Measurements from ENCODE around the gene SLC38A1. TPM values are rescaled to one million over a fixed set of nuclear protein-coding genes. Genes with fewer than 3 reads are reported as not detected.

SLC38A1 gene
- total RNA-seq, 1 experiment from 2014 or later: 107 TPM

DNA sequence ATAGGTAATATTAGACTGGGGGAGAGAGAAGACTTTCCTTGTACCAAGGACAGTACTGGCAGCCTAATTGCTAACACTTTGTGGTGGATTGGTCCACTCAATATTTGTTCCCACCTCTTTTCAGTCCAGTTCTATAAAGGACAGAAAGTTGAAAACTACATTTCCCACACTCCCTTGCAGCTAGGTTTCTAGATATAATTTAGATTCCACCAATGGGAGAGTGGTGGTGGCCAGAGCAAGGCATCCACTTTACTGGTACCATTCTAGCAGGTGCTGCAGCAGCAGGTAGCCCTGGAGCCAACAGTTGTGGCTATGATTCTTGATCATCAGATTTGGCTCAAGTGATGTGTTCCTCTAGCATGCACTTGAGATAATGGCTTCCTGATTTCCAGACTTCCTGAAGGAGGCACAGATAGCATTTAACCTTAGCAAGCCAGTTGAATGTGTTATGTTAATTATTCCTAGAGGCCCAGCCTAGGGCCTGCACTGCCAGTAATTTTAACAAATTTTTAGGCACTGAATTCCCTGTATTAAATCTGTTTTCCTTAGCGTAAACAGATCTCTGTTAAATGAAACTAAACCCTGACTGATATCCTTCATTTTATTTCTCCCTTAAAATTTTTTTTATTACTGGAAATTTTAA, 24.4 kb downstream of the SLC38A1 start:
- Histone ChIP-seq H3K4me1 (ENCODE audit: insufficient read depth, low read length) (no peaks in the 10 kb centered on the region), H3K4me3 (ENCODE audit: low read length) (no peak overlapping the region), H3K36me3 (ENCODE audit: low read depth, low read length) (peaks cover 39% of the 10 kb centered on the region), H4K20me1 (ENCODE audit: low read length) (peaks cover 40% of the 10 kb centered on the region), H3K27ac (ENCODE audit: low read length) (no peak overlapping the region), H2AFZ (ENCODE audit: low read length) (no peak overlapping the region), H3K4me2 (ENCODE audit: low read length) (no peak overlapping the region), H3F3A (ENCODE audit: low read length, unreplicated experiment) (no peaks in the 10 kb centered on the region), H3K27me3 (ENCODE audit: low read length) (no peaks in the 10 kb centered on the region), H3K9ac (ENCODE audit: low read length) (no peak overlapping the region), H3K9me3 (ENCODE audit: low read length) (no peaks in the 10 kb centered on the region), H3K9me2 (replicated peaks; ENCODE audit: low read length) (no peaks in the 10 kb centered on the region), H3K79me2 (ENCODE audit: low read length) (peaks cover 90% of the 10 kb centered on the region)
- ATAC-seq: no peak
- no peak for DNase-seq
- TF ChIP-seq, protein P1, sequence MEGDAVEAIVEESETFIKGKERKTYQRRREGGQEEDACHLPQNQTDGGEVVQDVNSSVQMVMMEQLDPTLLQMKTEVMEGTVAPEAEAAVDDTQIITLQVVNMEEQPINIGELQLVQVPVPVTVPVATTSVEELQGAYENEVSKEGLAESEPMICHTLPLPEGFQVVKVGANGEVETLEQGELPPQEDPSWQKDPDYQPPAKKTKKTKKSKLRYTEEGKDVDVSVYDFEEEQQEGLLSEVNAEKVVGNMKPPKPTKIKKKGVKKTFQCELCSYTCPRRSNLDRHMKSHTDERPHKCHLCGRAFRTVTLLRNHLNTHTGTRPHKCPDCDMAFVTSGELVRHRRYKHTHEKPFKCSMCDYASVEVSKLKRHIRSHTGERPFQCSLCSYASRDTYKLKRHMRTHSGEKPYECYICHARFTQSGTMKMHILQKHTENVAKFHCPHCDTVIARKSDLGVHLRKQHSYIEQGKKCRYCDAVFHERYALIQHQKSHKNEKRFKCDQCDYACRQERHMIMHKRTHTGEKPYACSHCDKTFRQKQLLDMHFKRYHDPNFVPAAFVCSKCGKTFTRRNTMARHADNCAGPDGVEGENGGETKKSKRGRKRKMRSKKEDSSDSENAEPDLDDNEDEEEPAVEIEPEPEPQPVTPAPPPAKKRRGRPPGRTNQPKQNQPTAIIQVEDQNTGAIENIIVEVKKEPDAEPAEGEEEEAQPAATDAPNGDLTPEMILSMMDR (conservative IDR thresholded peaks at IDR 0.05; ENCODE audit: low read depth, low read length): no peak
- TF ChIP-seq EZH2 (IDR thresholded peaks at IDR 0.05; ENCODE audit: low read length, unreplicated experiment): no peak
- no peak for TF ChIP-seq EZH2phosphoT487 (IDR thresholded peaks at IDR 0.05; ENCODE audit: borderline replicate concordance, low read length)
- ChIA-PET POLR2A (ENCODE audit: unreplicated experiment) (no interaction called here), CTCF (no interaction called here)
- no TSS peak for BruUV-seq (replicated peaks)
- intact Hi-C loops (cut with micrococcal nuclease): no loop called here

DNA sequence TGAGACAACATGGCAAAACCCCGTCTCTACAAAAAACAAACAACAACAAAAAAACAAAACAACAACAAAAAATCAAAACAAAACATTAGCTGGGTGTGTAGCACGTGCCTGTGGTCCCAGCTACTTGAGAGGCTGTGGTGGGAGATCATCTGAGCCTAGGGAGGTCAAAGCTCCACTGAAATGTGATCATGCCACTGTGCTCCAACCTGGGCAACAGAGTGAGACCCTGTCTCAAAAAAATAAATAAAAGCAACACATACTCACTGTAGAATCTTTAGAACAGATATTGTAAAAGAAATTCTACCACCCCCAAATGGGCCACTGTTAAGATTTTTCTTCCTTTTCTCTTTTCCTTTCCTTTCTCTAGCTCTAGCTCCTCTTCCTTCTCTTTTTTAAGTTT, 26.3 kb downstream of the SLC38A1 start:
- no TSS peak for BruUV-seq (replicated peaks)
- intact Hi-C loops (cut with micrococcal nuclease): no loop called here

DNA sequence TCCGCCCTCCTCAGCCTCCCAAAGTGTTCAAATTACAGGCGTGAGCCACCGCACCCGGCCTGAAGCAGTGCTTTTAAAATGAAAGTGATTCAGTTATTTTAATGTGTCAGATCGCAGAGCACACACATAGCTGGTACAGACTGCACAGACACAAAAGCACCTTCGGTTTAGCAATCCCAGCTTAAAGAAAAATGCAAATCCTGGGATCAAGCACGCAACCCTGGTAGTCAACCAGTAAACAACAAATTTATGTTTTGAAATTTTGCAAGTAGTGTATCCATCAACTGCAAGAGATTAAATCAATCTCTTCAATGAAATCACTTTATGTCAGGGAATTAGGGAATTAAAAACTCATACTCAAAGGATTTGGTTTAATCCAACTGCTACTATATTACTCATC, 28.4 kb downstream of the SLC38A1 start:
- TF ChIP-seq, protein P1 (conservative IDR thresholded peaks at IDR 0.05; ENCODE audit: low read depth, low read length): no peak
- TF ChIP-seq EZH2phosphoT487 (IDR thresholded peaks at IDR 0.05; ENCODE audit: borderline replicate concordance, low read length) (no peak), EZH2 (IDR thresholded peaks at IDR 0.05; ENCODE audit: low read length, unreplicated experiment) (no peak)
- peaks cover 57% of the 10 kb centered on the region for H3K36me3 ChIP-seq (ENCODE audit: low read depth, low read length)
- BruUV-seq (replicated peaks): no TSS peak

More for the DNA sequence above, 26.3 kb downstream of the SLC38A1 start:
- Histone ChIP-seq H3K79me2 (ENCODE audit: low read length) (peaks cover 86% of the 10 kb centered on the region), H3K9me2 (replicated peaks; ENCODE audit: low read length) (no peaks in the 10 kb centered on the region), H3F3A (ENCODE audit: low read length, unreplicated experiment) (no peaks in the 10 kb centered on the region), H3K36me3 (ENCODE audit: low read depth, low read length) (peaks cover 51% of the 10 kb centered on the region), H3K9me3 (ENCODE audit: low read length) (no peaks in the 10 kb centered on the region), H3K4me2 (ENCODE audit: low read length) (no peak overlapping the region), H3K27ac (ENCODE audit: low read length) (no peak overlapping the region), H3K9ac (ENCODE audit: low read length) (no peak overlapping the region), H3K27me3 (ENCODE audit: low read length) (no peaks in the 10 kb centered on the region), H3K4me1 (ENCODE audit: insufficient read depth, low read length) (no peaks in the 10 kb centered on the region), H3K4me3 (ENCODE audit: low read length) (no peak overlapping the region), H4K20me1 (ENCODE audit: low read length) (peaks cover 40% of the 10 kb centered on the region), H2AFZ (ENCODE audit: low read length) (no peak overlapping the region)
- no peak for TF ChIP-seq EZH2 (IDR thresholded peaks at IDR 0.05; ENCODE audit: low read length, unreplicated experiment)
- TF ChIP-seq, protein P1 (conservative IDR thresholded peaks at IDR 0.05; ENCODE audit: low read depth, low read length): no peak
- TF ChIP-seq EZH2phosphoT487 (IDR thresholded peaks at IDR 0.05; ENCODE audit: borderline replicate concordance, low read length): no peak
- POLR2A ChIA-PET (ENCODE audit: unreplicated experiment): no interaction called here
- ATAC-seq: no peak
- CTCF ChIA-PET: no interaction called here
- no peak for DNase-seq

More for the DNA sequence above, 28.4 kb downstream of the SLC38A1 start:
- Histone ChIP-seq H3K9me3 (ENCODE audit: low read length) (no peaks in the 10 kb centered on the region), H3K4me2 (ENCODE audit: low read length) (no peak overlapping the region), H3K27ac (ENCODE audit: low read length) (no peak overlapping the region), H3F3A (ENCODE audit: low read length, unreplicated experiment) (no peaks in the 10 kb centered on the region), H3K9me2 (replicated peaks; ENCODE audit: low read length) (no peaks in the 10 kb centered on the region), H3K27me3 (ENCODE audit: low read length) (no peaks in the 10 kb centered on the region), H3K9ac (ENCODE audit: low read length) (no peak overlapping the region), H2AFZ (ENCODE audit: low read length) (no peak overlapping the region), H3K4me1 (ENCODE audit: insufficient read depth, low read length) (no peaks in the 10 kb centered on the region), H4K20me1 (ENCODE audit: low read length) (peaks cover 36% of the 10 kb centered on the region), H3K4me3 (ENCODE audit: low read length) (no peak overlapping the region), H3K79me2 (ENCODE audit: low read length) (peaks cover 86% of the 10 kb centered on the region)
- intact Hi-C loops (cut with micrococcal nuclease): no loop called here
- ATAC-seq (no peak), DNase-seq (no peak)
- ChIA-PET POLR2A (ENCODE audit: unreplicated experiment) (interaction anchor here (0.7 kb wide), 1 partner anchor 347 kb away, joined by 3 read pairs; no protein-coding TSS in a partner anchor), CTCF (no interaction called here)
